HepG2 (cell line): ENCODE measurements around the gene ZKSCAN1. TPM values are rescaled to one million over a fixed set of nuclear protein-coding genes. Genes with fewer than 3 reads are reported as not detected.

Experiments
- ADNP ChIP-seq: sonication (generic); formaldehyde crosslinking; IDR thresholded peaks from 2 replicates; pipeline ENCODE4 v1.4.0; 2020; ENCODE audit warnings: missing genetic modification reagents
- ATF1 ChIP-seq: IDR thresholded peaks from 2 replicates; pipeline ENCODE4 v1.6.1; 2016; ENCODE audit warnings: mild to moderate bottlenecking, control low read depth
- BCL6 ChIP-seq: IDR thresholded peaks from 2 replicates; pipeline ENCODE4 v1.6.1; 2016; ENCODE audit warnings: missing genetic modification reagents, missing compliant biosample characterization
- EZH2 ChIP-seq: conservative IDR thresholded peaks from 2 replicates; pipeline ENCODE4 v1.6.1; 2012; ENCODE audit warnings: mild to moderate bottlenecking, low read depth, low read length, moderate library complexity
- HOXA5 ChIP-seq: sonication (generic); formaldehyde crosslinking; IDR thresholded peaks from 2 replicates; pipeline ENCODE4 v1.4.0; 2020; ENCODE audit warnings: missing genetic modification reagents
- KAT2B ChIP-seq: fragments of 150-350 bp; IDR thresholded peaks from 2 replicates; pipeline ENCODE4 v1.6.1; 2014; ENCODE audit warnings: low read depth, low read length, borderline replicate concordance
- MTF1 ChIP-seq: sonication (generic); formaldehyde crosslinking; IDR thresholded peaks from 2 replicates; pipeline ENCODE4 v1.5.0; 2020; ENCODE audit warnings: missing genetic modification reagents
- NCOA5 ChIP-seq: sonication (generic); formaldehyde crosslinking; IDR thresholded peaks from 2 replicates; pipeline ENCODE4 v1.4.0; 2020; ENCODE audit warnings: missing genetic modification reagents
- NR2F1 ChIP-seq, 2 experiments: fragments of 450-650 bp in 1 of 2; formaldehyde crosslinking in 1 of 2; IDR thresholded peaks; 2 replicates each; pipeline versions ENCODE4 v1.5.0 to v1.6.1; 2016 to 2020; ENCODE audit warnings: mild to moderate bottlenecking in 1 of 2, missing compliant biosample characterization in 1 of 2, missing genetic modification reagents in 1 of 2, moderate library complexity in 1 of 2
- POLR2G ChIP-seq: fragments of 200-400 bp; formaldehyde crosslinking; IDR thresholded peaks from 2 replicates; pipeline ENCODE4 v1.6.1; 2018; ENCODE audit warnings: mild to moderate bottlenecking, low read depth, low read length, moderate library complexity
- RXRA ChIP-seq: sonication (generic); formaldehyde crosslinking; IDR thresholded peaks from 2 replicates; pipeline ENCODE4 v1.5.1; 2020; ENCODE audit warnings: missing genetic modification reagents
- SETDB1 ChIP-seq: sonication (generic); formaldehyde crosslinking; IDR thresholded peaks from 2 replicates; pipeline ENCODE4 v1.5.1; 2020; ENCODE audit warnings: missing genetic modification reagents, mild to moderate bottlenecking, borderline replicate concordance
- SP2 ChIP-seq: sonication (generic); formaldehyde crosslinking; IDR thresholded peaks from 2 replicates; pipeline ENCODE4 v1.5.1; 2020; ENCODE audit warnings: mild to moderate bottlenecking, missing genetic modification reagents
- TCF7L2 ChIP-seq: IDR thresholded peaks from 2 replicates; pipeline ENCODE4 v1.6.1; 2011; ENCODE audit warnings: mild to moderate bottlenecking, low read depth, low read length, moderate library complexity
- TOE1 ChIP-seq: sonication (generic); formaldehyde crosslinking; IDR thresholded peaks from 2 replicates; pipeline ENCODE4 v1.4.0; 2020; ENCODE audit warnings: mild to moderate bottlenecking, missing genetic modification reagents
- YY1 ChIP-seq: IDR thresholded peaks from 2 replicates; pipeline ENCODE4 v1.6.1; 2011; ENCODE audit warnings: low read length, low read depth, moderate library complexity, mild to moderate bottlenecking; ENCODE audit not compliant: insufficient read depth, insufficient replicate concordance
- ZBTB20 ChIP-seq: sonication (generic); formaldehyde crosslinking; IDR thresholded peaks from 2 replicates; pipeline ENCODE4 v1.8.1; 2023; ENCODE audit warnings: missing genetic modification reagents, low read depth, mild to moderate bottlenecking, borderline replicate concordance
- ZFP36L1 ChIP-seq: sonication (generic); formaldehyde crosslinking; IDR thresholded peaks from 2 replicates; pipeline ENCODE4 v1.8.0; 2022; ENCODE audit warnings: mild to moderate bottlenecking, missing genetic modification reagents, moderate library complexity
- ZNF12 ChIP-seq: sonication (generic); formaldehyde crosslinking; IDR thresholded peaks from 2 replicates; pipeline ENCODE4 v1.5.0; 2020; ENCODE audit warnings: missing genetic modification reagents
- ZNF780A ChIP-seq: sonication (generic); formaldehyde crosslinking; IDR thresholded peaks from 2 replicates; pipeline ENCODE4 v1.8.0; 2022; ENCODE audit warnings: mild to moderate bottlenecking, missing genetic modification reagents, moderate library complexity
- polyA plus RNA-seq, 8 experiments: library from polyadenylated mRNA; depleted of rRNA in 3 of 8; stranded (reverse) in 7 of 8; unstranded in 1 of 8; fragments of >200 nt; fragmentation: Illumina TruSeq in 4 of 8; extraction: Trizol in 4 of 8; gene quantifications; 2 replicates each; pipeline versions ENCODE4 v1.2.1 to v1.2.3, GENCODE V29; 2011 to 2016; ENCODE audit warnings: low read depth in 4 of 8, missing spikeins in 1 of 8, mixed read lengths in 1 of 8; ENCODE audit not compliant: insufficient read depth in 1 of 8
- total RNA-seq, 5 experiments: library from RNA; depleted of rRNA; stranded (reverse); fragments of >200 nt; fragmentation: Illumina TruSeq; extraction: Trizol; gene quantifications; 2 replicates each; pipeline ENCODE4 v1.2.3, GENCODE V29; 2016; ENCODE audit warnings: low read depth in 1 of 5
- TF ChIP-seq, protein P1 (sequence below): sonication (generic); formaldehyde crosslinking; IDR thresholded peaks from 2 replicates; pipeline ENCODE4 v1.5.0; 2020; ENCODE audit warnings: mild to moderate bottlenecking, missing genetic modification reagents, borderline replicate concordance
- TF ChIP-seq, protein P2 (sequence below): sonication (generic); formaldehyde crosslinking; IDR thresholded peaks from 2 replicates; pipeline ENCODE4 v1.4.0; 2020; ENCODE audit warnings: low read depth, mild to moderate bottlenecking, missing genetic modification reagents
- TF ChIP-seq, protein P3 (sequence below): sonication (generic); formaldehyde crosslinking; IDR thresholded peaks from 2 replicates; pipeline ENCODE4 v1.5.0; 2020; ENCODE audit warnings: missing genetic modification reagents

The ZKSCAN1 gene
- total and polyA plus RNA-seq, 2 of the 13 experiments (the other 11 are each of a cell fraction or from before 2014, with no cell fraction given) = 46.4 to 60.6 TPM

DNA sequence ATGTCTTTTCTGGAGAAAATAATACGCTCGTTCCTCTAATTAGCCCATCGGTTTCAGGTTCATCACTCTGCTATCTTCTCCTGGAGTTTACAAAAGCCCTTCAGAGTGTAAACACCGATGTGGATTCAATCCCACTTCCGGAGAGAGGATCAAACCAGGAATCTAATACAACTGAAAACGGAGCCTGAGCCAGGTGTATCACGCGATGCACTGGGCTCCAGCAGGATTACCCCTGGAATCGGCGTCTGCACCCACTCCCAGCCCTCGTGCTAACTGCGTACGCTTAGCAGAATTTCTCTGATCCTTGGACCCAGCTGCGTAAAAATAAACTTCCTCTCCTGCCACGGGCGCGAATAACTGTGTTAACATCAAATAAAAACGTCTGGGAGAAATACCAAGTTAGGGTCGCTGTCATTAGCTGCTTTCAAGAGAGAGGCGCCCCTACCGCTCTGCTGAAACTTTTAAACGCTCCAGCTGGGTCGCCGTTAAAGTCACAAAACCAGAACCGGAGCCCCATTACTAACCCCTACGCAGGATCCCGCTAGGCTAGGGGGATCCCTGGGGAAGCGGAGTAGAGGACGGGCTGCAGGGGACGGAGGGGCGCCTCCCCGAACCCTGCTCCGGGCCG lies 65.6 kb downstream of the ZKSCAN1 start (continued):
- no peak for TF ChIP-seq NR2F1 (CRISPR knock-in tag; IDR thresholded peaks at IDR 0.05)
- no peak for TF ChIP-seq SP2 (CRISPR knock-in tag)
- 0 out of 2 replicates have a peak, but pooled peaks have one; percentile 0 for TF ChIP-seq ATF1 (CRISPR knock-in tag)
- TF ChIP-seq TCF7L2 = no peak
- no peak for TF ChIP-seq TOE1 (CRISPR knock-in tag)
- no peak for TF ChIP-seq EZH2
- TF ChIP-seq ZNF12 = no peak
- TF ChIP-seq ZBTB20 (CRISPR knock-in tag) = no peak
- TF ChIP-seq YY1 = no peak
- TF ChIP-seq BCL6 (CRISPR knock-in tag) = peak; percentile 60
- TF ChIP-seq, protein P1, sequence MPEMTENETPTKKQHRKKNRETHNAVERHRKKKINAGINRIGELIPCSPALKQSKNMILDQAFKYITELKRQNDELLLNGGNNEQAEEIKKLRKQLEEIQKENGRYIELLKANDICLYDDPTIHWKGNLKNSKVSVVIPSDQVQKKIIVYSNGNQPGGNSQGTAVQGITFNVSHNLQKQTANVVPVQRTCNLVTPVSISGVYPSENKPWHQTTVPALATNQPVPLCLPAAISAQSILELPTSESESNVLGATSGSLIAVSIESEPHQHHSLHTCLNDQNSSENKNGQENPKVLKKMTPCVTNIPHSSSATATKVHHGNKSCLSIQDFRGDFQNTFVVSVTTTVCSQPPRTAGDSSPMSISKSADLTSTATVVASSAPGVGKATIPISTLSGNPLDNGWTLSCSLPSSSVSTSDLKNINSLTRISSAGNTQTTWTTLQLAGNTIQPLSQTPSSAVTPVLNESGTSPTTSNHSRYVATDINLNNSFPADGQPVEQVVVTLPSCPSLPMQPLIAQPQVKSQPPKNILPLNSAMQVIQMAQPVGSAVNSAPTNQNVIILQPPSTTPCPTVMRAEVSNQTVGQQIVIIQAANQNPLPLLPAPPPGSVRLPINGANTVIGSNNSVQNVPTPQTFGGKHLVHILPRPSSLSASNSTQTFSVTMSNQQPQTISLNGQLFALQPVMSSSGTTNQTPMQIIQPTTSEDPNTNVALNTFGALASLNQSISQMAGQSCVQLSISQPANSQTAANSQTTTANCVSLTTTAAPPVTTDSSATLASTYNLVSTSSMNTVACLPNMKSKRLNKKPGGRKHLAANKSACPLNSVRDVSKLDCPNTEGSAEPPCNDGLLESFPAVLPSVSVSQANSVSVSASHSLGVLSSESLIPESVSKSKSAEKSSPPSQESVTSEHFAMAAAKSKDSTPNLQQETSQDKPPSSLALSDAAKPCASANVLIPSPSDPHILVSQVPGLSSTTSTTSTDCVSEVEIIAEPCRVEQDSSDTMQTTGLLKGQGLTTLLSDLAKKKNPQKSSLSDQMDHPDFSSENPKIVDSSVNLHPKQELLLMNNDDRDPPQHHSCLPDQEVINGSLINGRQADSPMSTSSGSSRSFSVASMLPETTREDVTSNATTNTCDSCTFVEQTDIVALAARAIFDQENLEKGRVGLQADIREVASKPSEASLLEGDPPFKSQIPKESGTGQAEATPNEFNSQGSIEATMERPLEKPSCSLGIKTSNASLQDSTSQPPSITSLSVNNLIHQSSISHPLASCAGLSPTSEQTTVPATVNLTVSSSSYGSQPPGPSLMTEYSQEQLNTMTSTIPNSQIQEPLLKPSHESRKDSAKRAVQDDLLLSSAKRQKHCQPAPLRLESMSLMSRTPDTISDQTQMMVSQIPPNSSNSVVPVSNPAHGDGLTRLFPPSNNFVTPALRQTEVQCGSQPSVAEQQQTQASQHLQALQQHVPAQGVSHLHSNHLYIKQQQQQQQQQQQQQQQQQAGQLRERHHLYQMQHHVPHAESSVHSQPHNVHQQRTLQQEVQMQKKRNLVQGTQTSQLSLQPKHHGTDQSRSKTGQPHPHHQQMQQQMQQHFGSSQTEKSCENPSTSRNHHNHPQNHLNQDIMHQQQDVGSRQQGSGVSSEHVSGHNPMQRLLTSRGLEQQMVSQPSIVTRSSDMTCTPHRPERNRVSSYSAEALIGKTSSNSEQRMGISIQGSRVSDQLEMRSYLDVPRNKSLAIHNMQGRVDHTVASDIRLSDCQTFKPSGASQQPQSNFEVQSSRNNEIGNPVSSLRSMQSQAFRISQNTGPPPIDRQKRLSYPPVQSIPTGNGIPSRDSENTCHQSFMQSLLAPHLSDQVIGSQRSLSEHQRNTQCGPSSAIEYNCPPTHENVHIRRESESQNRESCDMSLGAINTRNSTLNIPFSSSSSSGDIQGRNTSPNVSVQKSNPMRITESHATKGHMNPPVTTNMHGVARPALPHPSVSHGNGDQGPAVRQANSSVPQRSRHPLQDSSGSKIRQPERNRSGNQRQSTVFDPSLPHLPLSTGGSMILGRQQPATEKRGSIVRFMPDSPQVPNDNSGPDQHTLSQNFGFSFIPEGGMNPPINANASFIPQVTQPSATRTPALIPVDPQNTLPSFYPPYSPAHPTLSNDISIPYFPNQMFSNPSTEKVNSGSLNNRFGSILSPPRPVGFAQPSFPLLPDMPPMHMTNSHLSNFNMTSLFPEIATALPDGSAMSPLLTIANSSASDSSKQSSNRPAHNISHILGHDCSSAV (CRISPR knock-in tag) = no peak
- no peak for TF ChIP-seq ADNP
- TF ChIP-seq POLR2G = peak; percentile 67
- TF ChIP-seq SETDB1 (CRISPR knock-in tag) = no peak
- no peak for TF ChIP-seq NCOA5
- TF ChIP-seq ZFP36L1 (CRISPR knock-in tag) = no peak
- TF ChIP-seq, protein P2, sequence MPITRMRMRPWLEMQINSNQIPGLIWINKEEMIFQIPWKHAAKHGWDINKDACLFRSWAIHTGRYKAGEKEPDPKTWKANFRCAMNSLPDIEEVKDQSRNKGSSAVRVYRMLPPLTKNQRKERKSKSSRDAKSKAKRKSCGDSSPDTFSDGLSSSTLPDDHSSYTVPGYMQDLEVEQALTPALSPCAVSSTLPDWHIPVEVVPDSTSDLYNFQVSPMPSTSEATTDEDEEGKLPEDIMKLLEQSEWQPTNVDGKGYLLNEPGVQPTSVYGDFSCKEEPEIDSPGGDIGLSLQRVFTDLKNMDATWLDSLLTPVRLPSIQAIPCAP (CRISPR knock-in tag) = no peak
- TF ChIP-seq ZNF780A (CRISPR knock-in tag) = no peak
- TF ChIP-seq KAT2B = no peak
- TF ChIP-seq HOXA5 (CRISPR knock-in tag) = no peak
- TF ChIP-seq, protein P3, sequence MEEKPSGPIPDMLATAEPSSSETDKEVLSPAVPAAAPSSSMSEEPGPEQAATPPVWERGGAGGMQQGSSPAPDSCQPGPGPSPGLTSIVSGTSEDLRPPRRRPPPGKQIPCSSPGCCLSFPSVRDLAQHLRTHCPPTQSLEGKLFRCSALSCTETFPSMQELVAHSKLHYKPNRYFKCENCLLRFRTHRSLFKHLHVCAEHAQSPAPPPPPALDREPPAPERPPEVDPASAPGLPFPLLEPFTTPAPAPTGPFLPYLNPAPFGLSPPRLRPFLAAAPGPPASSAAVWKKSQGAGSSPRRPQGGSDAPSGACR = no peak
- TF ChIP-seq RXRA (CRISPR knock-in tag) = no peak
- TF ChIP-seq MTF1 (CRISPR knock-in tag) = 0 out of 2 replicates have a peak, but pooled peaks have one; percentile 60
